ENCODE results near the gene SLC2A10.

SLC2A10 gene

DNA sequence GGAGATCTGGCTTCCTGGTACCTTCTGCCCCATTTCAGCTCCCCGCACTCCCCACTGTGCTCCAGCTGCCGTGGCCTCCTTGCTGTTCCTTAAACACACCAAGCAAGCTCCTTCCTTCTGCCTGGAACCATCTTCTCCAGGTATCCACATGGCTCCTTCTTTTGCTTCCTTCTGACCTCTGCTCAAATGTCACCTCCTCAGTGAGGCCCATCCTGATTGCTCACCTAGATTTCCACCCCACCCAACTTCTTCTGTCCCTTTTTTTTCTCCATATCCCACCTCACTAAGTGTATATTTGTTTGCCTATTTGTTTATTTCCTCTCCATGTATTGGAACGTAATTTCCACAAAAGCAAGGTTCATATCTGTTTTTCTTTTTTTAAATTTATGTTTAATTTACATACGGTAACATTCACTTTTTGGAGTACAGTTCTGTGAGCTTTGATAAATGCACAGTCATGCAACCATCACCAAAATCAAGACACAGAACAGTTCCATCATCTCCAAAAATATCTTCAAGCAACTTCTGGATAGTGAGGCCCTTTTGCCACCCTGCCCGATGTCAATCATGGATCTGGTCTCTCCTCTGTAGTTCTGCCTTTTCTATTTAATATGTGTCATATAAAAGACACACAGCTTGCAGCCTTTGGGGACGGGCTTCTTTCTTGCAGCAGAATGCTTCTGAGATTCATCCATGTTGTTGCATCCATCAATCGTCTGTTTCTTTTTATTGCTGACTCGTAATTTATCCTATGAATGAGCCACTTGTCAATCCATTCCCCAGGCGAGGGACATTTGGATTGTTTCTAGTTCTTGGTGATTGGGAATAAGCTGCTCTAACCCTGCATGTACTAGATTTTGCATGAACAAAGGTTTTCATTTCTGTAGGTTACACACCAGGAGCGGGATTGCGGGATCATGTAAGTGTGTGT lies 46.3 kb downstream of the SLC2A10 start:
- TF ChIP-seq ZNF8 (CRISPR knock-in tag; IDR thresholded peaks at IDR 0.05) (no peak), ZC3H10 (CRISPR knock-in tag; IDR thresholded peaks at IDR 0.05) (no peak), ZFP3 (CRISPR knock-in tag; IDR thresholded peaks at IDR 0.05) (no peak), CSDC2 (CRISPR knock-in tag; IDR thresholded peaks at IDR 0.05) (no peak), TOX (CRISPR knock-in tag; IDR thresholded peaks at IDR 0.05; ENCODE audit: borderline replicate concordance) (no peak), ARNTL (CRISPR knock-in tag; IDR thresholded peaks at IDR 0.05; ENCODE audit: borderline replicate concordance, low read depth) (no peak), ZNF565 (CRISPR knock-in tag; conservative IDR thresholded peaks at IDR 0.05; ENCODE audit: low read depth) (no peak), TCF4 (CRISPR knock-in tag; IDR thresholded peaks at IDR 0.05; ENCODE audit: borderline replicate concordance) (no peak), PPARA (CRISPR knock-in tag; IDR thresholded peaks at IDR 0.05; ENCODE audit: borderline replicate concordance) (no peak), RARB (CRISPR knock-in tag; IDR thresholded peaks at IDR 0.05) (no peak)
- TF ChIP-seq, protein P1, sequence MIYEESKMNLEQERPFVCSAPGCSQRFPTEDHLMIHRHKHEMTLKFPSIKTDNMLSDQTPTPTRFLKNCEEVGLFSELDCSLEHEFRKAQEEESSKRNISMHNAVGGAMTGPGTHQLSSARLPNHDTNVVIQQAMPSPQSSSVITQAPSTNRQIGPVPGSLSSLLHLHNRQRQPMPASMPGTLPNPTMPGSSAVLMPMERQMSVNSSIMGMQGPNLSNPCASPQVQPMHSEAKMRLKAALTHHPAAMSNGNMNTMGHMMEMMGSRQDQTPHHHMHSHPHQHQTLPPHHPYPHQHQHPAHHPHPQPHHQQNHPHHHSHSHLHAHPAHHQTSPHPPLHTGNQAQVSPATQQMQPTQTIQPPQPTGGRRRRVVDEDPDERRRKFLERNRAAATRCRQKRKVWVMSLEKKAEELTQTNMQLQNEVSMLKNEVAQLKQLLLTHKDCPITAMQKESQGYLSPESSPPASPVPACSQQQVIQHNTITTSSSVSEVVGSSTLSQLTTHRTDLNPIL (CRISPR knock-in tag; IDR thresholded peaks at IDR 0.05; ENCODE audit: low read depth), result no peak
- TF ChIP-seq, protein P2, sequence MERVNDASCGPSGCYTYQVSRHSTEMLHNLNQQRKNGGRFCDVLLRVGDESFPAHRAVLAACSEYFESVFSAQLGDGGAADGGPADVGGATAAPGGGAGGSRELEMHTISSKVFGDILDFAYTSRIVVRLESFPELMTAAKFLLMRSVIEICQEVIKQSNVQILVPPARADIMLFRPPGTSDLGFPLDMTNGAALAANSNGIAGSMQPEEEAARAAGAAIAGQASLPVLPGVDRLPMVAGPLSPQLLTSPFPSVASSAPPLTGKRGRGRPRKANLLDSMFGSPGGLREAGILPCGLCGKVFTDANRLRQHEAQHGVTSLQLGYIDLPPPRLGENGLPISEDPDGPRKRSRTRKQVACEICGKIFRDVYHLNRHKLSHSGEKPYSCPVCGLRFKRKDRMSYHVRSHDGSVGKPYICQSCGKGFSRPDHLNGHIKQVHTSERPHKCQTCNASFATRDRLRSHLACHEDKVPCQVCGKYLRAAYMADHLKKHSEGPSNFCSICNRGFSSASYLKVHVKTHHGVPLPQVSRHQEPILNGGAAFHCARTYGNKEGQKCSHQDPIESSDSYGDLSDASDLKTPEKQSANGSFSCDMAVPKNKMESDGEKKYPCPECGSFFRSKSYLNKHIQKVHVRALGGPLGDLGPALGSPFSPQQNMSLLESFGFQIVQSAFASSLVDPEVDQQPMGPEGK (CRISPR knock-in tag; IDR thresholded peaks at IDR 0.05; ENCODE audit: borderline replicate concordance), result no peak
- TF ChIP-seq, protein P3, sequence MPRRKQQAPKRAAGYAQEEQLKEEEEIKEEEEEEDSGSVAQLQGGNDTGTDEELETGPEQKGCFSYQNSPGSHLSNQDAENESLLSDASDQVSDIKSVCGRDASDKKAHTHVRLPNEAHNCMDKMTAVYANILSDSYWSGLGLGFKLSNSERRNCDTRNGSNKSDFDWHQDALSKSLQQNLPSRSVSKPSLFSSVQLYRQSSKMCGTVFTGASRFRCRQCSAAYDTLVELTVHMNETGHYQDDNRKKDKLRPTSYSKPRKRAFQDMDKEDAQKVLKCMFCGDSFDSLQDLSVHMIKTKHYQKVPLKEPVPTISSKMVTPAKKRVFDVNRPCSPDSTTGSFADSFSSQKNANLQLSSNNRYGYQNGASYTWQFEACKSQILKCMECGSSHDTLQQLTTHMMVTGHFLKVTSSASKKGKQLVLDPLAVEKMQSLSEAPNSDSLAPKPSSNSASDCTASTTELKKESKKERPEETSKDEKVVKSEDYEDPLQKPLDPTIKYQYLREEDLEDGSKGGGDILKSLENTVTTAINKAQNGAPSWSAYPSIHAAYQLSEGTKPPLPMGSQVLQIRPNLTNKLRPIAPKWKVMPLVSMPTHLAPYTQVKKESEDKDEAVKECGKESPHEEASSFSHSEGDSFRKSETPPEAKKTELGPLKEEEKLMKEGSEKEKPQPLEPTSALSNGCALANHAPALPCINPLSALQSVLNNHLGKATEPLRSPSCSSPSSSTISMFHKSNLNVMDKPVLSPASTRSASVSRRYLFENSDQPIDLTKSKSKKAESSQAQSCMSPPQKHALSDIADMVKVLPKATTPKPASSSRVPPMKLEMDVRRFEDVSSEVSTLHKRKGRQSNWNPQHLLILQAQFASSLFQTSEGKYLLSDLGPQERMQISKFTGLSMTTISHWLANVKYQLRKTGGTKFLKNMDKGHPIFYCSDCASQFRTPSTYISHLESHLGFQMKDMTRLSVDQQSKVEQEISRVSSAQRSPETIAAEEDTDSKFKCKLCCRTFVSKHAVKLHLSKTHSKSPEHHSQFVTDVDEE (CRISPR knock-in tag; IDR thresholded peaks at IDR 0.05), result no peak
- TF ChIP-seq, protein P4, sequence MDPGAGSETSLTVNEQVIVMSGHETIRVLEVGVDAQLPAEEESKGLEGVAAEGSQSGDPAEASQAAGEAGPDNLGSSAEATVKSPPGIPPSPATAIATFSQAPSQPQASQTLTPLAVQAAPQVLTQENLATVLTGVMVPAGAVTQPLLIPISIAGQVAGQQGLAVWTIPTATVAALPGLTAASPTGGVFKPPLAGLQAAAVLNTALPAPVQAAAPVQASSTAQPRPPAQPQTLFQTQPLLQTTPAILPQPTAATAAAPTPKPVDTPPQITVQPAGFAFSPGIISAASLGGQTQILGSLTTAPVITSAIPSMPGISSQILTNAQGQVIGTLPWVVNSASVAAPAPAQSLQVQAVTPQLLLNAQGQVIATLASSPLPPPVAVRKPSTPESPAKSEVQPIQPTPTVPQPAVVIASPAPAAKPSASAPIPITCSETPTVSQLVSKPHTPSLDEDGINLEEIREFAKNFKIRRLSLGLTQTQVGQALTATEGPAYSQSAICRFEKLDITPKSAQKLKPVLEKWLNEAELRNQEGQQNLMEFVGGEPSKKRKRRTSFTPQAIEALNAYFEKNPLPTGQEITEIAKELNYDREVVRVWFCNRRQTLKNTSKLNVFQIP (CRISPR knock-in tag; IDR thresholded peaks at IDR 0.05; ENCODE audit: borderline replicate concordance, low read depth), result no peak
- TF ChIP-seq, protein P5, sequence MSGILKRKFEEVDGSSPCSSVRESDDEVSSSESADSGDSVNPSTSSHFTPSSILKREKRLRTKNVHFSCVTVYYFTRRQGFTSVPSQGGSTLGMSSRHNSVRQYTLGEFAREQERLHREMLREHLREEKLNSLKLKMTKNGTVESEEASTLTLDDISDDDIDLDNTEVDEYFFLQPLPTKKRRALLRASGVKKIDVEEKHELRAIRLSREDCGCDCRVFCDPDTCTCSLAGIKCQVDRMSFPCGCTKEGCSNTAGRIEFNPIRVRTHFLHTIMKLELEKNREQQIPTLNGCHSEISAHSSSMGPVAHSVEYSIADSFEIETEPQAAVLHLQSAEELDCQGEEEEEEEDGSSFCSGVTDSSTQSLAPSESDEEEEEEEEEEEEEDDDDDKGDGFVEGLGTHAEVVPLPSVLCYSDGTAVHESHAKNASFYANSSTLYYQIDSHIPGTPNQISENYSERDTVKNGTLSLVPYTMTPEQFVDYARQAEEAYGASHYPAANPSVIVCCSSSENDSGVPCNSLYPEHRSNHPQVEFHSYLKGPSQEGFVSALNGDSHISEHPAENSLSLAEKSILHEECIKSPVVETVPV (CRISPR knock-in tag; IDR thresholded peaks at IDR 0.05), result no peak
- ATAC-seq, result no peak

DNA sequence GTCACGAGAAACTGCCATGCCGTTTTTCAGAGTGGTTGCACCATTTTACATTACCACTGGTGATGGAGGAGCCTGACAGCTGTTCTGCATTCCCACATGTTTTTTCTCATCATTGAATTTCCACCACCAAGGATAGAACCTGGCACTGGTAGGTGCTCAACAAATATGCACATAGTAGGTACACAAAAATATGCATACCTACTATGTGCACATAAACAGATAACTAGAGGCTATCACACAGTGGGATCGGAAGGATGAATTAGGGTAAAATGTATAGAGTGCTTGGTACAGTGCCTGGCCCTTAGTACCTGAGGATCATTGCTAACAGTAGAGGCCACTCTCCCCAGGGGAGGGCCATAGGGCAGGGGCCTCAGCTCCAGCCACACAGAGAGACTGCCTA lies 47.0 kb downstream of the SLC2A10 start:
- no peak for ATAC-seq
- TF ChIP-seq, protein P2 (CRISPR knock-in tag; IDR thresholded peaks at IDR 0.05; ENCODE audit: borderline replicate concordance), result no peak
- TF ChIP-seq GLIS3 (CRISPR knock-in tag; IDR thresholded peaks at IDR 0.05) (no peak), ZFP3 (CRISPR knock-in tag; IDR thresholded peaks at IDR 0.05) (no peak), OSR1 (CRISPR knock-in tag; IDR thresholded peaks at IDR 0.05) (no peak), TOX (CRISPR knock-in tag; IDR thresholded peaks at IDR 0.05; ENCODE audit: borderline replicate concordance) (no peak), PPARA (CRISPR knock-in tag; IDR thresholded peaks at IDR 0.05; ENCODE audit: borderline replicate concordance) (no peak)

All from SK-N-SH treated with all-trans-retinoic acid at 6 μM for 48 hours (cell line).